Mesenchymal stem cell (in vitro differentiated cells and primary cell): ENCODE data around the gene MBNL1.

Experiments used
- DNase-seq: peaks from one replicate; pipeline ENCODE4 v3.0.0-alpha.2; 2013
- H2AFZ ChIP-seq: one replicate; pipeline ENCODE4 v1.6.1; 2013; ENCODE audit warnings: low read depth, mild to moderate bottlenecking, control low read depth, inconsistent platforms, low read length, moderate library complexity
- H2AK5ac ChIP-seq: 2 replicates; pipeline ENCODE4 v1.6.1; 2013; ENCODE audit warnings: low read length, moderate library complexity, mild to moderate bottlenecking, inconsistent platforms; ENCODE audit not compliant: severe bottlenecking
- H2BK120ac ChIP-seq: one replicate; pipeline ENCODE4 v1.6.1; 2013; ENCODE audit warnings: low read depth, mild to moderate bottlenecking, inconsistent platforms, low read length, moderate library complexity
- H2BK12ac ChIP-seq, 2 experiments: one replicate each; pipeline ENCODE4 v1.6.1; 2013; ENCODE audit warnings: inconsistent platforms in 2 of 2, low read length in 2 of 2, mild to moderate bottlenecking in 2 of 2, moderate library complexity in 2 of 2, control low read depth in 1 of 2
- H2BK15ac ChIP-seq: one replicate; pipeline ENCODE4 v1.6.1; 2013; ENCODE audit warnings: mild to moderate bottlenecking, low read depth, inconsistent platforms; ENCODE audit not compliant: poor library complexity, severe bottlenecking
- H2BK5ac ChIP-seq: 2 replicates; pipeline ENCODE4 v1.6.1; 2013; ENCODE audit warnings: low read depth, mild to moderate bottlenecking, low read length, control low read depth, inconsistent platforms; ENCODE audit not compliant: poor library complexity, severe bottlenecking
- H3K14ac ChIP-seq, 2 experiments: one replicate each; pipeline ENCODE4 v1.6.1; 2013; ENCODE audit warnings: inconsistent platforms in 2 of 2, low read length in 2 of 2, control low read depth in 1 of 2, mild to moderate bottlenecking in 1 of 2, moderate library complexity in 1 of 2
- H3K18ac ChIP-seq, 2 experiments: one replicate each; pipeline ENCODE4 v1.6.1; 2013; ENCODE audit warnings: inconsistent platforms in 2 of 2, low read length in 2 of 2, control low read depth in 1 of 2, low read depth in 1 of 2, mild to moderate bottlenecking in 1 of 2
- H3K23ac ChIP-seq, 2 experiments: one replicate each; pipeline ENCODE4 v1.6.1; 2013; ENCODE audit warnings: inconsistent platforms in 2 of 2, low read length in 2 of 2, mild to moderate bottlenecking in 2 of 2, moderate library complexity in 2 of 2, control low read depth in 1 of 2
- H3K27ac ChIP-seq: 2 replicates; pipeline ENCODE4 v1.5.1; 2013; ENCODE audit warnings: mild to moderate bottlenecking, moderate library complexity, low read length, control low read depth, inconsistent platforms; ENCODE audit not compliant: poor library complexity, severe bottlenecking
- H3K27me3 ChIP-seq, 2 experiments: 2 replicates each; pipeline versions ENCODE4 v1.6.1 to v1.7.0; 2013; ENCODE audit warnings: low read length in 2 of 2, mild to moderate bottlenecking in 2 of 2, moderate library complexity in 2 of 2, control low read depth in 1 of 2, inconsistent platforms in 1 of 2; ENCODE audit not compliant: control insufficient read depth in 1 of 2, insufficient read depth in 1 of 2
- H3K36me3 ChIP-seq, 2 experiments: 2 replicates each; pipeline versions ENCODE4 v1.6.1 to v1.7.0; 2013; ENCODE audit warnings: low read length in 2 of 2, control low read depth in 1 of 2, inconsistent platforms in 1 of 2, low read depth in 1 of 2, mild to moderate bottlenecking in 1 of 2; ENCODE audit not compliant: insufficient read depth in 2 of 2, control insufficient read depth in 1 of 2
- H3K4ac ChIP-seq, 2 experiments: one replicate each; pipeline ENCODE4 v1.6.1; 2013; ENCODE audit warnings: inconsistent platforms in 2 of 2, low read length in 2 of 2, mild to moderate bottlenecking in 2 of 2, moderate library complexity in 2 of 2, control low read depth in 1 of 2, low read depth in 1 of 2
- H3K4me1 ChIP-seq: 2 replicates; pipeline ENCODE4 v1.6.1; 2013; ENCODE audit warnings: low read depth, low read length, control low read depth; ENCODE audit not compliant: control insufficient read depth, insufficient read depth
- H3K4me2 ChIP-seq: 2 replicates; pipeline ENCODE4 v1.6.1; 2013; ENCODE audit warnings: low read length, mild to moderate bottlenecking, inconsistent platforms; ENCODE audit not compliant: poor library complexity, severe bottlenecking
- H3K4me3 ChIP-seq, 2 experiments: 2 replicates each; pipeline versions ENCODE4 v1.5.1 to v1.7.0; 2013; ENCODE audit warnings: low read length in 2 of 2, mild to moderate bottlenecking in 2 of 2, control low read depth in 1 of 2, low read depth in 1 of 2; ENCODE audit not compliant: insufficient read depth in 1 of 2
- H3K79me1 ChIP-seq: replicated peaks from 2 replicates; pipeline ENCODE4 v1.6.1; 2013; ENCODE audit warnings: mild to moderate bottlenecking, control low read depth, low read length, inconsistent platforms; ENCODE audit not compliant: poor library complexity, severe bottlenecking
- H3K9ac ChIP-seq: 2 replicates; pipeline ENCODE4 v1.7.0; 2013; ENCODE audit warnings: mild to moderate bottlenecking, low read length, moderate library complexity
- H3K9me3 ChIP-seq: 2 replicates; pipeline ENCODE4 v1.7.0; 2013; ENCODE audit warnings: mild to moderate bottlenecking, low read length; ENCODE audit not compliant: control insufficient read depth
- H4K8ac ChIP-seq: one replicate; pipeline ENCODE4 v1.6.1; 2013; ENCODE audit warnings: inconsistent platforms, mild to moderate bottlenecking, low read length, moderate library complexity
- H4K91ac ChIP-seq: one replicate; pipeline ENCODE4 v1.6.1; 2013; ENCODE audit warnings: mild to moderate bottlenecking, low read length, inconsistent platforms
- WGBS: methylation state at CpG from one replicate; pipeline ENCODE4 v1.1.7; 2013; ENCODE audit warnings: mixed read lengths; 5-methylcytosine and 5-hydroxymethylcytosine counted together

Gene MBNL1

DNA sequence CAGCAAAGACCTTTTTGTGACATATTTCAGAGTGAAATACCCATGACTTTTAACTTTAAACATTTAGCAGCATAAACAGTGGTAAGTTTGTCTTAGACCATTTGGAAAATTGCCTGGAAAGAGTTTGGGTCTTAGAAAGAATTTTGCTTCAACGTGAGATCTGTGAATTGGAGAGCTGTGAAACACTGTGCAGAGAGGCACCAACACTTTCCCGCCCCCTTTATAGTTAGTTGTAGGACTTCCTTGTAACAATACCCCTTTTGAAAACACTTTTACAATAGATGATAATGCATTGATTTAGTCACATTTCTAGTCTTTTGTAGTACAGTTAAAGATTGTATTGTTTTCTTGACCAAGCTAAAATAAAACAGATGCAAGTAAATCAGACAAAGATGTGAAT, 43.5 kb upstream of the MBNL1 start:
- Histone ChIP-seq H2BK15ac (no peak overlapping the region), H2BK12ac (no peak overlapping the region), H3K36me3 (no peaks in the 10 kb centered on the region), H3K27ac (no peak overlapping the region), H3K14ac (no peak overlapping the region), H3K27me3 (no peaks in the 10 kb centered on the region), H3K79me1 (no peaks in the 10 kb centered on the region), H2BK5ac (no peak overlapping the region), H3K23ac (no peak overlapping the region), H3K18ac (no peak overlapping the region), H3K9ac (no peak overlapping the region), H3K4ac (no peak overlapping the region), H3K4me1 (no peaks in the 10 kb centered on the region), H3K4me3 (no peak overlapping the region), H3K4me2 (no peak overlapping the region), H2AK5ac (no peak overlapping the region), H3K9me3 (no peaks in the 10 kb centered on the region), H4K8ac (no peak overlapping the region), H2AFZ (no peak overlapping the region), H4K91ac (no peak overlapping the region), H2BK120ac (no peak overlapping the region)
- no peak for DNase-seq
- WGBS, result 88% methylated on average over 1 of the region's 2 CpGs

DNA sequence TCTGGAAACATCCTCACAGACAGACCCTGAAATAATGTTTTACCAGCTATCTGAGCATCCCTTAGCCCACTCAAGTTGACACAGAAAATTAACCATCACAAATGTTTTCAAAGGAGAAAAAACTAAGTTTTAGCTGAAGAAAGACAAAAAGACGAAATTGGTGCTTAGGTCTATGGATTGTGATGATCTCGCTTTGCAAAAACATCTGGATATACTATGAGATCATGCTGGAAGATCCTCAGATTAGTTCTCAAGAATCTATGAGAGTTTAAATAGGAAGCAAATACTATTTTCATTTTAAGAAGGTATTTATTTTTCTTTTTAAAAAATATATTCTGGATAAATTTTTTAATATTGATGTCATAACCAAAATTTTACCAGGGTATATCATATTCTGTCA, 42.6 kb upstream of the MBNL1 start:
- no peak for DNase-seq
- no peak overlapping the region for H3K14ac ChIP-seq
- no peak overlapping the region for H3K9ac ChIP-seq
- H2BK15ac ChIP-seq, result no peak overlapping the region
- H2AFZ ChIP-seq, result no peak overlapping the region
- H3K18ac ChIP-seq, result no peak overlapping the region
- no peak overlapping the region for H3K4ac ChIP-seq
- no peaks in the 10 kb centered on the region for H3K9me3 ChIP-seq
- H2BK120ac ChIP-seq, result no peak overlapping the region
- 87% methylated on average over 2 of the region's 2 CpGs for WGBS
- H4K8ac ChIP-seq, result no peak overlapping the region
- no peak overlapping the region for H3K4me2 ChIP-seq
- H2BK5ac ChIP-seq, result no peak overlapping the region
- no peaks in the 10 kb centered on the region for H3K36me3 ChIP-seq
- no peaks in the 10 kb centered on the region for H3K27me3 ChIP-seq
- H3K27ac ChIP-seq, result no peak overlapping the region
- H3K4me1 ChIP-seq, result no peaks in the 10 kb centered on the region
- no peak overlapping the region for H4K91ac ChIP-seq
- H3K4me3 ChIP-seq, result no peak overlapping the region
- H2AK5ac ChIP-seq, result no peak overlapping the region
- no peaks in the 10 kb centered on the region for H3K79me1 ChIP-seq
- no peak overlapping the region for H3K23ac ChIP-seq
- H2BK12ac ChIP-seq, result no peak overlapping the region

- no peaks in the 10 kb centered on the region for H3K36me3 ChIP-seq
- no peak overlapping the region for H3K4me3 ChIP-seq
- no peak overlapping the region for H3K9ac ChIP-seq
- no peak overlapping the region for H3K4me2 ChIP-seq
- no peak overlapping the region for H2AK5ac ChIP-seq
- no peak overlapping the region for H4K8ac ChIP-seq
- no peak overlapping the region for H3K27ac ChIP-seq
- H3K14ac ChIP-seq, result no peak overlapping the region
- no peaks in the 10 kb centered on the region for H3K9me3 ChIP-seq
- H4K91ac ChIP-seq, result no peak overlapping the region
- no peak overlapping the region for H2AFZ ChIP-seq
- no peaks in the 10 kb centered on the region for H3K4me1 ChIP-seq
- no peak overlapping the region for H2BK15ac ChIP-seq
- H3K27me3 ChIP-seq, result no peaks in the 10 kb centered on the region
- no peaks in the 10 kb centered on the region for H3K79me1 ChIP-seq
- DNase-seq, result no peak
- H3K23ac ChIP-seq, result no peak overlapping the region
- no peak overlapping the region for H2BK12ac ChIP-seq
- H2BK5ac ChIP-seq, result no peak overlapping the region
- no peak overlapping the region for H3K18ac ChIP-seq
- no peak overlapping the region for H3K4ac ChIP-seq
- H2BK120ac ChIP-seq, result no peak overlapping the region
- no CpG with 5 or more reads among the region's 2 CpGs for WGBS
Measured at GRCh38 chr3:152227027-152227426, 41.7 kb upstream of the MBNL1 start.

- Histone ChIP-seq H3K27me3 (no peaks in the 10 kb centered on the region), H2AFZ (no peak overlapping the region), H2BK12ac (no peak overlapping the region), H3K23ac (no peak overlapping the region), H2AK5ac (no peak overlapping the region), H3K4me2 (no peak overlapping the region), H4K8ac (no peak overlapping the region), H2BK15ac (no peak overlapping the region), H3K27ac (no peak overlapping the region), H3K4ac (no peak overlapping the region), H3K18ac (no peak overlapping the region), H3K4me1 (no peaks in the 10 kb centered on the region), H3K79me1 (no peaks in the 10 kb centered on the region), H3K9ac (no peak overlapping the region), H3K14ac (no peak overlapping the region), H3K36me3 (no peaks in the 10 kb centered on the region), H3K4me3 (no peak overlapping the region), H2BK5ac (no peak overlapping the region), H2BK120ac (no peak overlapping the region), H4K91ac (no peak overlapping the region), H3K9me3 (no peaks in the 10 kb centered on the region)
- DNase-seq, result no peak
- WGBS, result 93% methylated on average over 1 of the region's 1 CpG
Measured at GRCh38 chr3:152229692-152230091, 39.0 kb upstream of the MBNL1 start.
